ENCODE measurements around the gene APMAP. TPM values are rescaled to one million over a fixed set of nuclear protein-coding genes. Genes with fewer than 3 reads are reported as not detected.
A peak's percentile ranks its signal among the peaks of the same experiment; 100 is the strongest.

Gene APMAP
- total and polyA plus RNA-seq, 2 of the 13 experiments (the other 11 are each of a cell fraction or from before 2014, with no cell fraction given), result 168 to 214 TPM

DNA sequence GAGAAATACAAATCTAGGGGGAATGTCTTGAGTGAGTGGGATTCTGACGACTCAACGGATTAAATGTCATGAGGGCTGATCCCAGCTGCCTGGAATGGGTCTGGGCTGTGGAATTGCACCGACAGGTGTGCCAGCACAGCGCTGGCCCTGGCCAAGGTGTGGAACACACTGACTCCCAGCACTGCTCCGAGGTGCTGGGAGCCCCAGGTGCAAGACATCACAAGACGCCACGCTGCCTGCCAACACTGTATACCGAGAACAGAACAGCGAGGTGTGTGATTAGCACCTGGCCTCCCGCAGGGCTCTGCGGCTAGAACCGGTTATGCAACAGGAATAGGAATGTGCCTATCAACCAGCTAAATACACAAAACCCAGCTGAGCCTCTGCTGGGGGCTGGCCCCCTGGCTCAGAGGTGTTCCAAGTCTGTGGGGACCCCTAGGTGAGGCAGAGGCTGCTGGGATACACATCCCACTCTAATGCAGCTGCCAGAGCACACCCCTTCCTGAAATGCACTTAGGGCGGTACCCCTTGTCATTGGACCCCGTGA is 24.8 kb upstream of the APMAP start (continued):
- TF ChIP-seq, protein P1, sequence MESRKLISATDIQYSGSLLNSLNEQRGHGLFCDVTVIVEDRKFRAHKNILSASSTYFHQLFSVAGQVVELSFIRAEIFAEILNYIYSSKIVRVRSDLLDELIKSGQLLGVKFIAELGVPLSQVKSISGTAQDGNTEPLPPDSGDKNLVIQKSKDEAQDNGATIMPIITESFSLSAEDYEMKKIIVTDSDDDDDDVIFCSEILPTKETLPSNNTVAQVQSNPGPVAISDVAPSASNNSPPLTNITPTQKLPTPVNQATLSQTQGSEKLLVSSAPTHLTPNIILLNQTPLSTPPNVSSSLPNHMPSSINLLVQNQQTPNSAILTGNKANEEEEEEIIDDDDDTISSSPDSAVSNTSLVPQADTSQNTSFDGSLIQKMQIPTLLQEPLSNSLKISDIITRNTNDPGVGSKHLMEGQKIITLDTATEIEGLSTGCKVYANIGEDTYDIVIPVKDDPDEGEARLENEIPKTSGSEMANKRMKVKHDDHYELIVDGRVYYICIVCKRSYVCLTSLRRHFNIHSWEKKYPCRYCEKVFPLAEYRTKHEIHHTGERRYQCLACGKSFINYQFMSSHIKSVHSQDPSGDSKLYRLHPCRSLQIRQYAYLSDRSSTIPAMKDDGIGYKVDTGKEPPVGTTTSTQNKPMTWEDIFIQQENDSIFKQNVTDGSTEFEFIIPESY (CRISPR knock-in tag; IDR thresholded peaks at IDR 0.05), result peak; percentile 25; the same call in 1 of the 2 replicates
- TF ChIP-seq KLF16 (CRISPR knock-in tag; IDR thresholded peaks at IDR 0.05) (0 out of 4 replicates have a peak, but pooled peaks of 1 of the 2 experiments have one; percentile 34), ZBTB7A (CRISPR knock-in tag; IDR thresholded peaks at IDR 0.05) (peak; percentile 83; the same call in 1 of the 2 replicates), SRSF9 (IDR thresholded peaks at IDR 0.05; ENCODE audit: borderline replicate concordance, insufficient read depth, low read depth, low read length, poor library complexity, severe bottlenecking) (no peak), NONO (IDR thresholded peaks at IDR 0.05) (no peak), NONO (CRISPR knock-in tag; conservative IDR thresholded peaks at IDR 0.05) (peak; percentile 64), ADNP (CRISPR knock-in tag; IDR thresholded peaks at IDR 0.05) (no peak), SALL1 (CRISPR knock-in tag; IDR thresholded peaks at IDR 0.05) (peak; percentile 67; the same call in 1 of the 2 replicates), MAFK (conservative IDR thresholded peaks at IDR 0.05 in 1 of 2, IDR thresholded peaks at IDR 0.05 in 1 of 2; ENCODE audit: low read length in 2 of 2) (peak; percentile 53 to 59; a peak in 3 of 4 replicates), ZNF253 (CRISPR knock-in tag; IDR thresholded peaks at IDR 0.05; ENCODE audit: borderline replicate concordance) (peak; percentile 29; the same call in 1 of the 2 replicates), FOXA3 (CRISPR knock-in tag; IDR thresholded peaks at IDR 0.05) (peak; percentile 64), ZEB1 (IDR thresholded peaks at IDR 0.05; ENCODE audit: insufficient replicate concordance, low read depth) (peak; percentile 85), MED13 (CRISPR knock-in tag; IDR thresholded peaks at IDR 0.05) (0 out of 2 replicates have a peak, but pooled peaks have one; percentile 45), HNF4A (CRISPR knock-in tag; IDR thresholded peaks at IDR 0.05) (no peak; the same call in 1 of the 2 replicates), ZNF317 (CRISPR knock-in tag; IDR thresholded peaks at IDR 0.05) (no peak)
- TF ChIP-seq, protein P2, sequence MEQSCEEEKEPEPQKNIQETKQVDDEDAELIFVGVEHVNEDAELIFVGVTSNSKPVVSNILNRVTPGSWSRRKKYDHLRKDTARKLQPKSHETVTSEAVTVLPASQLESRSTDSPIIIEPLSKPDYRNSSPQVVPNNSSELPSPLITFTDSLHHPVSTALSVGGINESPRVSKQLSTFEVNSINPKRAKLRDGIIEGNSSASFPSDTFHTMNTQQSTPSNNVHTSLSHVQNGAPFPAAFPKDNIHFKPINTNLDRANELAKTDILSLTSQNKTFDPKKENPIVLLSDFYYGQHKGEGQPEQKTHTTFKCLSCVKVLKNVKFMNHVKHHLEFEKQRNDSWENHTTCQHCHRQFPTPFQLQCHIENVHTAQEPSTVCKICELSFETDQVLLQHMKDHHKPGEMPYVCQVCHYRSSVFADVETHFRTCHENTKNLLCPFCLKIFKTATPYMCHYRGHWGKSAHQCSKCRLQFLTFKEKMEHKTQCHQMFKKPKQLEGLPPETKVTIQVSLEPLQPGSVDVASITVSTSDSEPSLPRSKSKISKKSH (CRISPR knock-in tag; IDR thresholded peaks at IDR 0.05; ENCODE audit: borderline replicate concordance), result peak; percentile 69
- TF ChIP-seq, protein P3, sequence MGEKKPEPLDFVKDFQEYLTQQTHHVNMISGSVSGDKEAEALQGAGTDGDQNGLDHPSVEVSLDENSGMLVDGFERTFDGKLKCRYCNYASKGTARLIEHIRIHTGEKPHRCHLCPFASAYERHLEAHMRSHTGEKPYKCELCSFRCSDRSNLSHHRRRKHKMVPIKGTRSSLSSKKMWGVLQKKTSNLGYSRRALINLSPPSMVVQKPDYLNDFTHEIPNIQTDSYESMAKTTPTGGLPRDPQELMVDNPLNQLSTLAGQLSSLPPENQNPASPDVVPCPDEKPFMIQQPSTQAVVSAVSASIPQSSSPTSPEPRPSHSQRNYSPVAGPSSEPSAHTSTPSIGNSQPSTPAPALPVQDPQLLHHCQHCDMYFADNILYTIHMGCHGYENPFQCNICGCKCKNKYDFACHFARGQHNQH (CRISPR knock-in tag; IDR thresholded peaks at IDR 0.05), result peak; percentile 64; the same call in 1 of the 2 replicates
- TF ChIP-seq, protein P4, sequence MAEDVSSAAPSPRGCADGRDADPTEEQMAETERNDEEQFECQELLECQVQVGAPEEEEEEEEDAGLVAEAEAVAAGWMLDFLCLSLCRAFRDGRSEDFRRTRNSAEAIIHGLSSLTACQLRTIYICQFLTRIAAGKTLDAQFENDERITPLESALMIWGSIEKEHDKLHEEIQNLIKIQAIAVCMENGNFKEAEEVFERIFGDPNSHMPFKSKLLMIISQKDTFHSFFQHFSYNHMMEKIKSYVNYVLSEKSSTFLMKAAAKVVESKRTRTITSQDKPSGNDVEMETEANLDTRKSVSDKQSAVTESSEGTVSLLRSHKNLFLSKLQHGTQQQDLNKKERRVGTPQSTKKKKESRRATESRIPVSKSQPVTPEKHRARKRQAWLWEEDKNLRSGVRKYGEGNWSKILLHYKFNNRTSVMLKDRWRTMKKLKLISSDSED (CRISPR knock-in tag; IDR thresholded peaks at IDR 0.05), result 0 out of 2 replicates have a peak, but pooled peaks have one; percentile 64
- TF ChIP-seq, protein P5, sequence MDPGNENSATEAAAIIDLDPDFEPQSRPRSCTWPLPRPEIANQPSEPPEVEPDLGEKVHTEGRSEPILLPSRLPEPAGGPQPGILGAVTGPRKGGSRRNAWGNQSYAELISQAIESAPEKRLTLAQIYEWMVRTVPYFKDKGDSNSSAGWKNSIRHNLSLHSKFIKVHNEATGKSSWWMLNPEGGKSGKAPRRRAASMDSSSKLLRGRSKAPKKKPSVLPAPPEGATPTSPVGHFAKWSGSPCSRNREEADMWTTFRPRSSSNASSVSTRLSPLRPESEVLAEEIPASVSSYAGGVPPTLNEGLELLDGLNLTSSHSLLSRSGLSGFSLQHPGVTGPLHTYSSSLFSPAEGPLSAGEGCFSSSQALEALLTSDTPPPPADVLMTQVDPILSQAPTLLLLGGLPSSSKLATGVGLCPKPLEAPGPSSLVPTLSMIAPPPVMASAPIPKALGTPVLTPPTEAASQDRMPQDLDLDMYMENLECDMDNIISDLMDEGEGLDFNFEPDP (CRISPR knock-in tag; conservative IDR thresholded peaks at IDR 0.05), result 0 out of 2 replicates have a peak, but pooled peaks have one; percentile 52
- TF ChIP-seq, protein P6, sequence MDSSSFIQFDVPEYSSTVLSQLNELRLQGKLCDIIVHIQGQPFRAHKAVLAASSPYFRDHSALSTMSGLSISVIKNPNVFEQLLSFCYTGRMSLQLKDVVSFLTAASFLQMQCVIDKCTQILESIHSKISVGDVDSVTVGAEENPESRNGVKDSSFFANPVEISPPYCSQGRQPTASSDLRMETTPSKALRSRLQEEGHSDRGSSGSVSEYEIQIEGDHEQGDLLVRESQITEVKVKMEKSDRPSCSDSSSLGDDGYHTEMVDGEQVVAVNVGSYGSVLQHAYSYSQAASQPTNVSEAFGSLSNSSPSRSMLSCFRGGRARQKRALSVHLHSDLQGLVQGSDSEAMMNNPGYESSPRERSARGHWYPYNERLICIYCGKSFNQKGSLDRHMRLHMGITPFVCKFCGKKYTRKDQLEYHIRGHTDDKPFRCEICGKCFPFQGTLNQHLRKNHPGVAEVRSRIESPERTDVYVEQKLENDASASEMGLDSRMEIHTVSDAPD (CRISPR knock-in tag; IDR thresholded peaks at IDR 0.05), result peak; percentile 83; the same call in 1 of the 2 replicates

Measured in HepG2 (cell line).